SW480 (cell line): ENCODE data around the gene TAF10.

Experiments
- DNase-seq: peaks from one replicate; pipeline ENCODE4 v3.0.0-alpha.2; 2016; ENCODE audit warnings: low spot score

The TAF10 gene

DNA sequence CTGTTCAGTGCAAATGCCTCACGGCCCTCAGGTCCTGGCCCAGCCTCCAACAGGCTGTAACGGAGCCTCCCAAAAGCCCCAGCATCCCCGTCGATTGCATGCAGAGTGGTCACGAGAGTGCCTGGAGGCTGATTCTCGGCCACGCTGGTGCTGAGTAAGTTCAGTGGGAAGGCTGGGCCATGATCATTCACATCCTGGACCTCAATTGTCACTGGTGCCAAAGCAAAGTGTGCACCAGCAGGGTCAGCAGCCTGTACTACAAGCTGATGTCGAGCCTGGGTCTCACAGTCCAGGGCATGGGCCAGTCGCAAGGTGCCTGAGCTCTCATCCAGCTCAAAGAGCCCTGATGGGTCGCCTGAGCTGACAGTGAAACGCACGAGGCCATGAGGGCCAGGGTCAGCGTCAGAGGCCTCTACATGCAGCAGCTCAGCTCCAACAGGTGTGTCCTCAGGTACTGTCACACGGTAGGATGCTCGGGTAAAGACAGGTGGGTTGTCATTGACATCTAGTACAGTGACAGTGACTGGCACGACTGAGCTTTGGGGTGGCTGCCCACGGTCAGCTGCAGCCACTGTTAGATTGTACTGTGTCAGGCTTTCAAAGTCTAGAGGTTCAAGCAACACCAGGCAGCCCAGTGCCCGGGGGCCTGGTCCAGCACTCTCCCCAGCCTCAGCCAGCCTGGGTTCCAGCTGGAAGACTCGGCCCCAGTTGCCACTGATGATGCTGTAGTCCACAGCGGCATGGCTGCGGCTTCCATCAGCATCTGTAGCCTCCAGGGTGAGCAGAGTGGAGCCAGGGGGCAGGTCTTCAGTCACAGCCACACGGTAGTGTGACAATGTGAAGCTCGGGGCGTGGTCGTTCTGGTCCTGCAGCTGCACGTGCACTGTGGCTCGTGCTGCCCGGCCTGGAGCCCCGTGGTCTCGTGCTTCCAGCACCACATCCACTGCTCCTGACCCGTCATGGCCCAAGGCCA is 11.7 kb upstream of the TAF10 start:
- no peak for DNase-seq

DNA sequence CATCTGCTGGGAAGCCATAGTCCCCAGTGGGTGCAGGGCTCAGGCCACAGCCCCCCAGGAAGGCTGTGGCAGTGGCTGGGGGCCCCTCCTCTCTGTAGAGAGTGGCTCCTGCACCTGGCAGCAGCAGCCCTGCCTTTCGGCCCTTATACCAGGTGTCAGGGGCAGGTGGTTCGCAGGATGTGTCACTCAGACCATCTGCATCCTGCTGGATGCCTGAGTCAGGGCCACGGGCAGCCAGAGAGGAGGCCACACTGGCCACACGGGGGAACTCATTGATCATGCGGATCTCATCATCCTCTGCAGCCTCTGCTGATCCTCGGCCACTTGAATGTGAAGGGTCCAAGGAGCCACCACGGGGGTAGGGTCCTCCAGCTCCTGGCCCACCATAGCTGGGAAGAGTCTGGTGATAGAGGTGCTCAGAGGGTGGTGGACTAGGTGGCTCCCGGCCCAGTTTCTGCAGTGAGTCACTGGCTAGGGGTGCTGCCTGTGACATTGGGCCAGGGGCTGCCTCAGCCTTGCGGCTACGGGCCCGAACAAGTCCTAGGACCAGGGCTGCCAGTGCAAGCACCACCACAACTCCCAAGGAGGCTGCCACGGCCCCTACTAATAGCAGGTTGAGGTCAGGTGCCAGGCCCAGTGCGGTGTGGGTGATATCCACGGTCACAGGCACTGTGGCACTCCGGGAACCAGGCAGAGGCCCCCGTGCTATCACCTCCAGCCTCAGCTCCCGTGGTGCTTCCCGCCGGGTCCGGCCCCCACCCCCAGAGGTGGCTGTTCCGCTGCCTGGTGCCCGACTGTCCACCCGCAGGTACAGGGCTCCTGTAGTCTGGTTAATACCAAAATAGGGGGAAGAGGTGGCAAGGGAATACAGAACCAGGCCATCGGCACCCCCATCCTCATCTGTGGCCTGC is 10.5 kb upstream of the TAF10 start:
- no peak for DNase-seq

- DNase-seq, result no peak
Observed at GRCh38 chr11:6621711-6622211, 9.7 kb upstream of the TAF10 start.

GRCh38 chr11:6620636-6621035 is 8.6 kb upstream of the TAF10 start:
- DNase-seq, result no peak

- peak; percentile 95 for DNase-seq
Observed at GRCh38 chr11:6619004-6619745, 7.2 kb upstream of the TAF10 start, which contains the start of gene TPP1. Gene TPP1, minus strand, starts transcription at chr11:6619422. Its CDS starts 22 bp downstream, at chr11:6619400.

DNA sequence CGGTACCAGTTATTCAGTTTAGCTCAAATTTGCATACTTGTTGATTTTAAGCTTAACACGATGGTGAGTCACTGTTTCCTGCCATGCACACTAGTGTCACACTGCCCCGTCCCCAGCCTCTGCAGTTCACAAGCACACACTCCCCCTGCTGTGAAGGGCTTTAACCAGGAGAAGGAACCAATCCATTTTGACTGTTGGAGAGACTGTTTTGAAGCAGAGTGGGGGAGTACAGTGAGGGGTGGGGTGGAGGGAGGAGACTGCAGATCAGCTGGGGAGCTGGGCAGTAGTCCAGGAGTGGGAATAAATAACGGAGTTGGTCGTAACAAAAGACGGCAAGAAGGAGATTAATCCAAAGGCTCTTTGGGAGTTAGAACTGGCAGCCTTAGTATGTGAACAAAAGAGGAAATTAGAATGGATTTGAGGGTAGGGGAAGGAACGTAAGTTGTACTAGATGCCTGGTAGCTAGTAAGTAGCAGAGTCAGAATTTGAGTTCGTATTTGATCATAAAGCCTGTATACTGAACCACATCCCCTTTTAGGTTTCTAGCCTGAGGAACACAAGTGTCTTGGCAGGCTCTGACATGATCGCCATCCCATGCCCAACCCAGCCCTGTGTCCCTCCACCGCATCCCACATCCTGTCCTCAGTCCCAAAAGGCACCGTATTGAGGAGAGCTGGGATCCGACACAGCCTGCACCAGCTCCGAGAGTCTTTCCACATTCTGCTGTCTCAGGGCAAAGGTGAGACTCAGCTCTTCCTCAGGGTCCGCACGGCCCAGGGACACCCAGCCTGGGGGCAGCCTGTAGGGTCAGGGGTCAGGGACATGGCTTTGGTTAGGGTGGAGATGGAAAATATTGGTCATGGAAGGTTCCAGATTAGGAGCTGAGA is 6.3 kb upstream of the TAF10 start:
- DNase-seq, result peak; percentile 21

DNA sequence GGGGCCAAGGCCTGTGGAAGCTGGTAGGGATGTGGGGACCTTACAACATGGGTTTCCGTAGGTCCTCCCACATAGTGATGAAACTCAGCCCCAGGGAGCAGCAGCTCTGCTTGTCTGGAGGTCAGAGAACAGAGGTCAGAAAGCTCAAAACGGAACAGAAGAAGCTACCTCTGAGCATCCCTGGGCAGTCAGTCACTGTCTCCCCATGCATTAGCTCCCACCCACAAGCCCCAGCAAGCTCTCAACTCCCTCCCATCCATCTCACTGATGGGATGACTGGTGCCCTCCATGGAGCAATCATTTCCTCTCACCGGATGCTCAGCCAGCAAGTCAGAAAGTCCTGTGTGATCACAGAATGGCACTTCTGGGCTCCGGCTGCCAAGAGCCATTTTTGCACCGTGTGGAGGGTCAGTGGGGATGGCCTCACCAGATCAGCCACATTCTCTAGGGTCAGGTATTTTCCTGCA is 5.3 kb upstream of the TAF10 start:
- DNase-seq, result no peak

GRCh38 chr11:6616596-6617250 is 4.7 kb upstream of the TAF10 start:
- no peak for DNase-seq

DNA sequence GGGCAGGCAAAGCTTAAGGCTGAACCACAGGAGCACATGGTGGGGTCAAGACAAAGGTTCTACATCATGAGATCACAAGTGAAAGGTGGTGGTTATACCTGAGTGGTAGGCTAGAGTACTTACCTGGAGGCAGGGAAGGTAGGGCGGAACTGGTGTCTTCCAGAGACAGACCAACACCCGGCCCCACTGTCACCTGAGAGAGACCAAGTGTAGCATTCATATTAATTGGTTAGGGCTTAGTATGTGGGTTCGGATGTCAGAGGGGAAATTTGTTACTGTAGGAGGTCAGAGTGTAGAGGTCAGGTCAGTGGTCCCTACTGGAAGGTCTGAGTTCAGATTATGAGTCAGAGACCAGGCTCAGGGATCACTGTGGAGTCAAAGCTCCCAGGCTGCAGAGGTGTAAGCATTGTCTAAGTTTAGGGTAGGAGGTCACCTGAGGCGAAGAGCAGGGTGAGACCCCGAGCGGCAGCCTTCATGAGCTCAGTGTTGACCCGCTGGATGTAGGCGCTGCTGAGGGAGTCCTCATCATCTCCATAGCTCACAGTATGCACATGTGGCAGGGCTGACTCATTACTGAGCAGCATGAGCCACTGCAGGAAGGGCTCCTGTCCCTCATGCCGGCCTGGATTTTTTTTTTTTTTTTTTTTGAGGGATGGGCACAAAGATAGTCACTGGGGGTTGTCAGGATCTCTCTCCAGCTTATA is 4.0 kb upstream of the TAF10 start:
- no peak for DNase-seq

DNA sequence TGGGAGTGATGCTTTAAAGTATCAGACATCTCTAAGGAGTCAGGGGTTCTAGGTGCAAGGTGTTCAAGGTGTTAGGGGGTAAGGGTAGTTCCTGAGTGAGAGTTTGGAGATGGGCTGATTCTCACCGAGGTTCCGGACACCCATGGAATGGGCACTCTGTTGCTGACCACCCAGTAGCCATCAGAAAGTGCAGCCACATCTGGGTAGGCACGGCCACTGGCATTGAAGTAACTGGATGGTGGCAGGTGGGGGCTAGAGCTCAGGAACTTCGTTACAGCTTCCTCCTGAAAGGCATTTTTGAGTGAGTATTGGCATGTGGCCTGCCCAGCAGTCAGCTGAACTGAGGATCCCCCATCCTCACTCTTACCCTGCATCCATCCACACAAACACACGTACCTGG is 3.0 kb upstream of the TAF10 start:
- no peak for DNase-seq

DNA sequence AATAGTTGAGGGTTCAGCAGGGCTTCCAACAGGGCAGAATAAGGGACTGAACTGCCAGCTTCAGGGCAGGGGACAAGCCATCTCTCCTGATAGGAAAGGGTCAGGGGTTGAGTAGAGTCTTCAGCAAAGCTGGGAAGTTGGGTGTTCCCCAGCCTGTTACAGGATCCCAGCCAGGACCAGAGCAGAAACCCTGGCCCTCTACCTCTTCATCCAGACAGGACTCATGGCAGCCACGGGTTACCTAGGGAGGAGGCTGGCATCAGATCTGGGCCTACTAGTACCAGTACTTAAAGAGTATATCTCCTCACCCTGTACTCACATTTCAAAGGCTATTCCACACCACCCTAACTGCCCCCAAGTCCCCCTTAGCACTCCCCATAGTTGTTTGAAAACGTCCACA is 2.4 kb upstream of the TAF10 start:
- no peak for DNase-seq

- no peak for DNase-seq
Observed at GRCh38 chr11:6613496-6613895, 1.5 kb upstream of the TAF10 start.

GRCh38 chr11:6611963-6612212 is 128 bp downstream of the TAF10 start:
- no peak for DNase-seq

DNA sequence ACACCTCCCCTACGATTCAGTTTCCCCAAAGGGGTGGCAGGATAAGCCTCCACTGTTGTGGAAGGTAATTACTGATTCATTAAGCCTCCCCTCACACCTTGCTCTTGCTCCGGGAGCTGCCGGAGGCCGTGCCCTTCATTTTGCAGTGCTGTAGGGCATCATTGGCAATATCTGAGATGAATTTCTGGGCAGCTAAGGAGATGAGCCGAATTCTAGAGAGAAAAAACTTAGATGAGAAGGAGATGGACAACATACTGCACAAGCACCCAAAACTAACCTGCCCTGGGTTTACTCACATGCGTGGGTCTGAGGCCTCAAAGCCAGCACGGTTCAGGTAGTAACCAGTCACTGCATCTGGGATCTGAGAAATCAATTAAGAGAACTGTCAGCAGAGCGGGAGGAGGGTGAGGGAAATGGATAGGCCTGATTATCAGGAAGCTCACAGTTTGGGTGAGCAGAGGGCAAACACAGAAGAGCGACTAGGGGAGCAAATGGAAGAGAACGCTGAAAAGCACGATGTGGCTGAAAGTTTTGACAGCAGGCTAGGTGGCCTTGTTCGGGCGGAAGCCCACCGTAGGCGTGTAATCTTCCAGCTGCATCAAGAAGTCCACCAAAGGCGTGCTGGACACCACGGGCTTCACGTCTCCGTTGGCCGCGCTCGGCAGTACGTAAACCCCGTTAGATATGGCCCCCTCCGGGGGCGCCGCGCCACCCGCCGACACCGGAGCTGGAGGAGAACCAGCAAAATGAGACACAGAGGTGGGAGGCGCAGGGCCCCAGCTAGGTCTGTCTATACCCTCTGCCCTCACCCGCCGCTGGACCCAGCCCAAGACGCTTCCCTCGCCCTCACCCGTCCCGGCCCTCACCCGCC is 689 bp downstream of the TAF10 start:
- DNase-seq, result no peak

DNA sequence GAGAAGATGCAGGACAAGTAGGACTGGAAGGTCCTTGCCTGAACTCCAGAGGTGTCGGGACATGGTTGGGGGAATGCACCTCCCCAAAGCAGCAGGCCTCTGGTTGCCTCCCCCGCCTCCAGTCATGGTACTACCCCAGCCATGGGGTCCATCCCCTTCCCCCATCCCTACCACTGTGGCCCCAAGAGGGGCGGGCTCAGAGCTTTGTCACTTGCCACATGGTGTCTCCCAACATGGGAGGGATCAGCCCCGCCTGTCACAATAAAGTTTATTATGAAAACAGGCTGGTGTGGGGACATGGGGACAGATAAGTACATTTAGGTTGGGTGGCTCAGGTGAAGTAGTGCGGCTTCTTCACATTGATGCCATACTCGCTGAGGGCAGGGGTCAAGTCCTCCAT is 1.4 kb downstream of the TAF10 start:
- no peak for DNase-seq

GRCh38 chr11:6609502-6610015 is 2.5 kb downstream of the TAF10 start:
- DNase-seq, result no peak

DNA sequence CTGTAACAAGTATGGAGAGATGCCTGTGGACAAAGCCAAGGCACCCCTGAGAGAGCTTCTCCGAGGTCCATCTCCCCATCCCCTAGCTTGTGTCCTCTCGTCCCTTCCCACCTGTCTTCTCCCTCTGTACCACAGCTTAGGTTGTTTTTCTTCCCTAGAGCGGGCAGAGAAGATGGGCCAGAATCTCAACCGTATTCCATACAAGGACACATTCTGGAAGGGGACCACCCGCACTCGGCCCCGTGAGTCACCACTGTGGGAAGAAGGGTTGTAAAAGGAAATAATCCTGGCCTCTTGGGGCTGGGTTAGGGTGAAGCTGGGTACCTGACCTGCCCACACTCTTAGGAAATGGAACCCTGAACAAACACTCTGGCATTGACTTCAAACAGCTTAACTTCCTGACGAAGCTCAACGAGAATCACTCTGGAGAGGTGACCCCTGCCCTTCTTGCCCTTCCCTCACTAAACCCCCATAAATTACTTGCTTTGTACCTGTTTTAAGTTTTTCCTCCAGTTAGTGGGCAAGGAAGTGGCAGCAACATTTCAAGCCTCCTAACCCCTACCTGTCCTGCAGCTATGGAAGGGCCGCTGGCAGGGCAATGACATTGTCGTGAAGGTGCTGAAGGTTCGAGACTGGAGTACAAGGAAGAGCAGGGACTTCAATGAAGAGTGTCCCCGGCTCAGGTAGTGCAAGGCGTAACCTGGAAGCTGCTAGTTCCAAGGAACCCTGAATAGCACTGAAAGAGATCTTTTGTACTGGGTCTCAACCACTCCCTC is 3.1 kb downstream of the TAF10 start:
- DNase-seq, result no peak

DNA sequence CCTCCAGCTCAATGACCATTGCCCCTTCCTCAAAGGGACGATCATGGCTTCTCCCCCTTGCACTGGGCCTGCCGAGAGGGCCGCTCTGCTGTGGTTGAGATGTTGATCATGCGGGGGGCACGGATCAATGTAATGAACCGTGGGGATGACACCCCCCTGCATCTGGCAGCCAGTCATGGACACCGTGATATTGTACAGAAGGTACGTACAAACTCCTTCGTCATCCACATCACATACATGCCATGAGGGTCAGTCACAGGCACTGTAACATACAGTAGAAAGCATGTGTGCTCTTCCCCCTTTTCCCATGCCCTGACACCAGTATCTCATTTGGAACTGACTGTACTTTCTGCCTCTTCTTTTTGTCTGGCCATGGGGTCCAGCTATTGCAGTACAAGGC is 4.0 kb downstream of the TAF10 start:
- DNase-seq, result no peak
